ENCODE results near the gene CAB39L.

CAB39L gene

GRCh38 chr13:49271264-49271663 is 172.6 kb downstream of the CAB39L start:
- peak in 1 of 2 donors; percentile 51 for ATAC-seq

- ATAC-seq: no peak
These were observed 178.0 kb downstream of the CAB39L start for GRCh38 chr13:49265822-49266221.

- ATAC-seq: no peak
These were observed 181.2 kb downstream of the CAB39L start for GRCh38 chr13:49262634-49263033.

DNA sequence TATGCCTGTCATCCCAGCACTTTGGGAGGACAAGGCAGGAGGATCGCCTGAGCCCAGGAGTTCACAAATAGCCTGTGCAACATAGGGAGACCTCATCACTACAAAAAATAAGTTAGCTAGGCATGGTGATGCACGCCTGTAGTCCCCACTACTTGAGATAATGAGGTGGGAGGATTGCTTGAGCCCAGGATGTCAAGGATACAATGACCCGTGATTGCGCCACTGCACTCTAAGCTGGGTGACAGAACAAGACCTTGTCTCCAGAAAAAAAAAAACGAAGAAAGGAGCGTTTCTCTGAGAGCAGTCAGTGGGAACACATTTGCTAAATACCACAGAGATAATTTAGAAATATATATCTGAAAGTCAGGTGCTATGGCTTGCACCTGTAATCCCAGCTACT is 184.3 kb downstream of the CAB39L start:
- ATAC-seq: no peak

Measured in activated CD4-positive, CD25-positive, alpha-beta regulatory T cell treated with anti-CD3 and anti-CD28 coated beads, Interleukin-2, amount 50 U/mL, for 24 hours (primary cell).